HS-27A (cell line): Measurements from ENCODE around the gene TCFL5.
"Not testable (repeated sequence)": the region's sequence is repeated elsewhere in the genome, so short reads cannot be mapped to it uniquely, and the experiment has no call there.

Source experiments
- DNase-seq: peaks from one replicate; pipeline ENCODE4 v3.0.0-alpha.2; 2012; ENCODE audit warnings: low read depth, missing footprints

The TCFL5 gene

GRCh38 chr20:62880147-62880934, 18.7 kb upstream of the TCFL5 start:
- no peak for DNase-seq

DNA sequence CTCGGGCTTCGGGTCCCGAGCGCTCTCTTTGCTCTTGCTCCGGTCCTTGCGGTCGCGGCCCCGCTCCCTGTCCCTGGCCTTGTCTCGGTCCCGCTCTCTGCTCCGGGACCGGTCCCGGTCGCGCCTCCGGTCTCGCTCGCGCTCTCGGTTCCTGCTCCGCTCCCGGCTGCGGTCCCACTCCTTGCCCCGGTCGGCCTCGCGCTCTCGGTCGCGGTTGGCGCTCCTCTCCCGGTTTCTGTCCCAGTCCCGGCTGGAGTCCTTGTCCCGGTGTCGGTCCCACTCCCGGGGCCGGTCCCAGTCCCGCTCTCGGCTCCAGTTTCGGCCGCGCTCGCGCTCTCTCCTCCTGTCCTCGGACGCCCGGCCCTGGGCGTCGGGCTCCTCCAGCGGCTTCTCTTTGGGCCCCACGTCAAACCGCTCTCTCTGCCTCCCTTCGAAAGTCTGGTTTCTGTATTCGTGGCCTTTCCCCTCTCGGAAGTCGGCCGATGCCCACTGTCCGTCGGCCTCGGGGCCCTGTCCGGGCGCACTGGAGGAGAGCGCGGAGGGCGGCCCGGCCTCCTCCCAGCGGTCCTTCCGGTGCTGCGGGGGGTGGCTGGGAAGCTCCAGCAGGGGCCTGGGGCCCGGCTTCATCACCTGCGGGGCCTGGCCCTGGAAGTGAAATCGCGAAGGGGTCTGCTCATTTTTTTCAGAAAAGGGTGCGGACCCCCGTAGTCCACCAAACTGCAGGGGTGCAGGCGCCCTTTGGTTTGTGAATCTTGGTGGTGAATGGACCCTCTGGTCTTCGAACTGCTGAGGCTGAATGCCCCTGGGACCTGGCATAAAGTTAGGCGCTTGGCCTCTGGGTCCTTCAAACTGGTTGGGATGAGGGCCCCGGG, 17.9 kb upstream of the TCFL5 start:
- no peak for DNase-seq

- no peak for DNase-seq
These were observed 16.8 kb upstream of the TCFL5 start for GRCh38 chr20:62878244-62879038.

- DNase-seq: no peak
These were observed 15.5 kb upstream of the TCFL5 start for GRCh38 chr20:62876902-62877816.

- no peak for DNase-seq
These were observed 14.9 kb upstream of the TCFL5 start for GRCh38 chr20:62876501-62876901.

DNA sequence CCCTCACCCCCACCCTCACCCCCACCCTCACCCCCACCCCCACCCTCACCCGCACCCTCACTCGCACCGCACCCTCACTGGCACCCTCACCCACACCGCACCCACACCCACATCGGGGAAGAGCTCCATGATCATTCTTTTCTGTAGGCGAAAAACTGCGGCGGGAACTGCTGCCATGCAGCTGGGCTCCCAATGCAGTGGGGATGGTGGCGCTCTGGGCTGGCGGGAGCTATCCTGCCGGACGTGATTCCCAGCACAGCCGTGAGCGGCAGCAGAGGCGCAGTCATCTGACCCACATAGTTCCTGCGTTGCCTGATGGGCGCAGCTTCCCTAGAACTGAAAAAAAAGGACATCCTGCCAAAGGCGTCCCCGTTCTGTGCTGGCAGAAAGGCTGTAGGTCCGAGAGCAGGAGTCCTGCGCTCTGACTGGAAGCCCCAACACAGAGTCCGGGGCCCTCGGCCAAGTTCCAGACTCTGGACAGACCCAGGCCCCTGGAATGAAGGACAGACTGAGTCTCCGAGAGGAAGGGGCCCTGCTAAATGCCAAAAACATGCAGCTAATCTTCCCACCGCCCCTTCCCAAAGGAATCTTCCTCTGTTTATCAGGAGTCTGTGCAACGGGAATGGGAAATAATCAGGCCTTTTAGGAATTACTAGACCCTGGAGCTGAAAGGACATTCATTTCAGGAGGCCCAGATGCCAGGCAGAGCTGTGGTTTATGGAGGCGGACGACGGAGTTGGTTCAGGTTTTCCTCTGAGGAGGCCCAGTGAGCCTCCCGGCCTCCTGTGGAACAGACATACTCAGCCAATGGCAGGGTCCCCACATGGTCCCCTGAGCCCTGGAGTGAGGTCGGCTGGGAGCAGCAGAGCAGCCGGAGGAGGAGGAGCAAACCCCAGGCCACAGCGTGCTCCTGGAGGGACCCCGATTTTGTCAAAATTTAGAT, 14.1 kb upstream of the TCFL5 start:
- peak; percentile 58 for DNase-seq

DNA sequence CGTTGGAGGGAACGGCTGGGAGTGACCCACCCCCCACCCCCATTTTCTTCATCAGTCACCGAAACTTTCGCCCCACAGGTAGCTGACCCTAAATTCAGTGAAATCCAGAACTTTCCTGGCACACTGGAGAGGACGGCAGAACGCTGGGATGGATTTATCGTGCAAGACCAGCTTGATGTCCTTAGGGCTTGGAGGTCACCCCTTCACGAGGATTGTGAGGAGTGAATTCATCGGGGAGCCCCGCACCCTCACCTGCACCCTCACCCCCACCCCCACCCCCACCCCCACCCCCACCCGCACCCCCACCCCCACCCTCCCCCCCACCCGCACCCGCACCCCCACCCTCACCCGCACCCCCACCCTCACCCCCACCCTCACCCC, 13.3 kb upstream of the TCFL5 start:
- no peak for DNase-seq

DNA sequence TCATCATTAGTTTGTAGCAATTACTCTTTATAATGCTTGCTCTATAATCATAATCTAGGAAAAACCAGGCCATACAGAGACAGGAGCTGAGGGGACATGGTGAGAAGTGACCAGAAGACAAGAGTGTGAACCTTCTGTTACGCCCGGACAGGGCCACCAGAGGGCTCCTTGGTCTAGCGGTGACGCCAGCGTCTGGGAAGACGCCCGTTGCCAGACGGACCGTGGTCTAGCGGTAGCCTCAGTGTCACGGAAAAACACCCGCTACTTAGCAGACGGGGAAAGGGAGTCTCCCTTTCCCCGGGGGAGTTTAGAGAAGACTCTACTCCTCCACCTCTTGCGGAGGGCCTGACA, 12.0 kb upstream of the TCFL5 start:
- not testable (repeated sequence) for DNase-seq

- no peak for DNase-seq
These were observed 11.7 kb upstream of the TCFL5 start for GRCh38 chr20:62873280-62873679.

DNA sequence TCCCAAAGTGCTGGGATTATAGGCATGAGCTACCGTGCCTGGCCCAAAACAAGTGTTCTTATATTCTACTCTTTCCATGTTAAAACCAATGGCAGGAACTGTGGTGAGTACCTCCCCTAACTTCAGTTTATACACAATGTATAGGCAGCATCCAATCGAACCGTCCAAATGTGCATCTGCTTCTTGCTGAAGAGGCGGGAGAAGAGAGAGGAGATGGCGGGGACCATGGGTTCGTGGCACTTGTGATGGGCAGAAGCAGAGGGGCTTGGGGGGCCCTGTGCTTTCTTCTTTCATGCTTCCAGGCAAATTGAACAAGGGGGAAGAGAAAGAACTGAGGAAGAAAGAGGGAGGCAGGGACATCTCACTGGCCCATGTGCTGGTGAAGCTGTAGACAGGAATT, 11.2 kb upstream of the TCFL5 start:
- no peak for DNase-seq

DNA sequence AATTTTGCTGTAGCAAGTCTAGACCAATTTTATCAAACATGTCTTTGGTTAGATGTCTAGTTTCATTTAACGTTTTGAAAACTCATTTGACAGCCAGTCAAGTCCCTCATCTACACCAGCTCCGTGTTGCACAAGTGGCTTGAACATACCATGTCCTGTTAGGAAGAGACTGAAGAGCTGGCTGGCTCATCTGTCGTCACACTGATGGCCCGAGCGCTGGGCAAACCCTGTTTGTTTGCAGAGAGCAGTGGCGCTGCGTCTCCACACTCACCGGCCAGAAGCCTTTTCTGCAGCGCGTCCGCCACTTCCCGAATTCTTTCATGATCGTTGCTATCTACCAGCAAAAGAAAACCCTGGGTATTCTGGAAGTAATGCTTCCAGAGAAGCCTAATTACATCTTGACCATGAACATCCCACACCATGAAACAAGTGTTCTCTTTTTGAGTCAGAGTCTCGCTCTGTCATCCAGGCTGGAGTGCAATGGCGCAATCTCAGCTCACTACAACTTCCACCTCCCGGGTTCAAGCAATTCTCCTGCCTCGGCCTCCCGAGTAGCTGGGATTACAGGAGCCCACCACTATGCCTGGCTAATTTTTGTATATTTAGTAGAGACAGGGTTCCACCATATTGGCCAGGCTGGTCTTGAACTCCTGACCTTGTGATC, 10.7 kb upstream of the TCFL5 start:
- no peak for DNase-seq

- DNase-seq: no peak
These were observed 2.6 kb upstream of the TCFL5 start for GRCh38 chr20:62864207-62864606.

DNA sequence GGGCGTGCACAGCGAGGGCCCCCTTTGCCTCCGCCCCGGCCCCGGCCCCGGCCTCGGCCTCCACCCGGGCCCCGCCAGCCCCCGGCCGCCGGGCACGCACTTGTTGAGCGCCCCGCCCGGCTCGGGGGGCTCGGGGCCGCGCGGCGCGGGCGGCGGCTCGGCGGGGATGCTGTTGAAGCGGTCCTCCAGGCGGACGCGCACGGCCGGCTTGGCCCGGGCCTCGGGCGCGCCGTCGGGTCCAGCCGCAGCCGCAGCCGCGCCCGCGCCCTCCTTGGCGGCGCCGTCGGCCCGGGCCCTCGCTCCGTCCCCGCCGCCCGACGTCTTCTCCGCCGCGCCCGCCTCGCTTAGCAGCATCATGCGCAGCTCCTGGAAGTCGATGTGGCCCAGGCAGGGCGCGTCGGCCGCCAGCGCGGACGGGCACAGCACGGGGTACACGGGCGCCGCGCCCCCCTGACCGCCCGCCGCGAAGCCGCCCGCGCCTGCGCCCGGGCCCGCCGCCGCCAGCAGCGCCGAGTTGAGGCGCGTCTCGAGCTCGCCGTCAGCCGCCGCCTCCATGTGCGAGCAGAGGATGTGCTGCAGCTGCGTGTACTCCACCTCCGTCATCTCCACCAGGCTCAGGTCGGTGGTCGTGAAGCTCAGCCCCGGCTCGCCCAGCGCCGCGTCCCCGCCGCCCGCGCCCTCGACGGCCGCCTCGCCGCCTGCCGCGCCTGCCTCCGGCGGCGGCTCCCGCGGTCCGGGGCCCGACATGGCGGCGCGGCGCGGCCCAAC, 514 bp downstream of the TCFL5 start:
- no peak for DNase-seq

GRCh38 chr20:62860391-62860923, 1.2 kb downstream of the TCFL5 start:
- DNase-seq: no peak

GRCh38 chr20:62859721-62860120, 1.9 kb downstream of the TCFL5 start:
- DNase-seq: no peak

DNA sequence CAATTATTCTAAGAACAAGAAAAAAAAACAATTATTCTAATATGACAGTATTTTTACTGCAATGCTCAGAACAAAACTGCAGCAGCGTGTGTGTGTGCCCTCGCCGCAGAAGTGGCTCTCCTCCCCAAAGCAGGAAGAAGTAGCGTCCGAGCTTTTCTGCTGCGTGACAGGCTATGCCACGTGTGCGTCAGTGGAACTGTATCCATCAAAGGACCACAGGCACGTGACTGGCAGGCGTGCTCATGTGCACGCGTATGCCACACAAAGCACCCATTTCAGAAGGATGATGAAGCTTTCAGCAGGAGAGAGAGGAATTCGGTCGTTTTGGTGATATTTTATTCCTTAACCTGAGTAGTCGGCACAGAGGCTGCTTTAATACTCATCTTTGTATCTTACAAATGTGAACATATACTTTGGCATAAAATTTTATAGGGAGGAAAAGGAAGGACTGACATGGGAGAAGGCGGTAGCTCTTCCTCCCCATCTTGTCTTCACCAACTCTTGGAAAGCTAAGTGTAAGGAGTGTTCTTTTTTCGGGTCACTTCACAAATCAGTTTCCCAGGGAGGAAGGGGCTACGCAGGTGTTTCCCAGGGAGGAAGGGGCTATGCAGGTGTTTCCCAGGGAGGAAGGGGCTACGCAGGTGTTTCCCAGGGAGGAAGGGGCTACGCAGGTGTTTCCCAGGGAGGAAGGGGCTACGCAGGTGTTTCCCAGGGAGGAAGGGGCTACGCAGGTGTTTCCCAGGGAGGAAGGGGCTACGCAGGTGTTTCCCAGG, 3.4 kb downstream of the TCFL5 start:
- DNase-seq: no peak

GRCh38 chr20:62856931-62857619, 4.5 kb downstream of the TCFL5 start:
- no peak for DNase-seq
